NCI-H1930 (cell line): ENCODE measurements around the gene NF1.
"Not testable (repeated sequence)": the region's sequence is repeated elsewhere in the genome, so short reads cannot be mapped to it uniquely, and the experiment has no call there.

ENCODE experiments used
- DNase-seq, 2 experiments: peaks; one replicate each; lab custom pipeline; 2025; lab: John Stamatoyannopoulos, UW

NF1 gene

GRCh38 chr17:31094600-31095235 is at the start of gene NF1:
NF1 (plus strand) TSS chr17:31094977; CDS start chr17:31095310, 333 bp downstream.
- peak; percentile 87 to 93 for DNase-seq

GRCh38 chr17:31046856-31047425 is 47.8 kb upstream of the NF1 start:
- DNase-seq: not testable (repeated sequence)

GRCh38 chr17:31048142-31048541 is 46.6 kb upstream of the NF1 start:
- DNase-seq: no peak

GRCh38 chr17:31048780-31049179 is 46.0 kb upstream of the NF1 start:
- DNase-seq: no peak

GRCh38 chr17:31050948-31051347 is 43.8 kb upstream of the NF1 start:
- no peak for DNase-seq

GRCh38 chr17:31051506-31051905 is 43.3 kb upstream of the NF1 start:
- no peak for DNase-seq

- DNase-seq: no peak
Observed at GRCh38 chr17:31052187-31052889, 42.4 kb upstream of the NF1 start.

- no peak for DNase-seq
Observed at GRCh38 chr17:31053071-31053470, 41.7 kb upstream of the NF1 start.

GRCh38 chr17:31054761-31055160 is 40.0 kb upstream of the NF1 start:
- DNase-seq: no peak

- no peak for DNase-seq
Observed at GRCh38 chr17:31058976-31059375, 35.8 kb upstream of the NF1 start.

GRCh38 chr17:31060791-31061550 is 33.8 kb upstream of the NF1 start:
- no peak for DNase-seq

GRCh38 chr17:31061678-31062077 is 33.1 kb upstream of the NF1 start:
- DNase-seq: peak in 1 of 2 experiments; percentile 3

GRCh38 chr17:31062346-31062745 is 32.4 kb upstream of the NF1 start:
- DNase-seq: no peak

- DNase-seq: no peak
Observed at GRCh38 chr17:31064707-31065106, 30.1 kb upstream of the NF1 start.

- no peak for DNase-seq
Observed at GRCh38 chr17:31067691-31068184, 27.0 kb upstream of the NF1 start.

- DNase-seq: peak; percentile 13 to 39
Observed at GRCh38 chr17:31068291-31068690, 26.5 kb upstream of the NF1 start.

GRCh38 chr17:31072186-31072585 is 22.6 kb upstream of the NF1 start:
- no peak for DNase-seq

GRCh38 chr17:31073411-31073810 is 21.4 kb upstream of the NF1 start:
- DNase-seq: no peak

GRCh38 chr17:31074772-31075555 is 19.8 kb upstream of the NF1 start:
- no peak for DNase-seq

- DNase-seq: no peak
Observed at GRCh38 chr17:31078290-31078689, 16.5 kb upstream of the NF1 start.

- DNase-seq: no peak
Observed at GRCh38 chr17:31079731-31080130, 15.0 kb upstream of the NF1 start.

- DNase-seq: no peak
Observed at GRCh38 chr17:31085563-31085962, 9.2 kb upstream of the NF1 start.
